Activated CD4-positive, CD25-positive, alpha-beta regulatory T cell (primary cell): ENCODE results near the gene ATP8A2.
"Not testable (repeated sequence)": the region's sequence is repeated elsewhere in the genome, so short reads cannot be mapped to it uniquely, and the experiment has no call there.

Experiments
- DNase-seq, 4 experiments: peaks; one replicate each; lab custom pipeline; 2025; lab: John Stamatoyannopoulos, UW

The ATP8A2 gene

DNA sequence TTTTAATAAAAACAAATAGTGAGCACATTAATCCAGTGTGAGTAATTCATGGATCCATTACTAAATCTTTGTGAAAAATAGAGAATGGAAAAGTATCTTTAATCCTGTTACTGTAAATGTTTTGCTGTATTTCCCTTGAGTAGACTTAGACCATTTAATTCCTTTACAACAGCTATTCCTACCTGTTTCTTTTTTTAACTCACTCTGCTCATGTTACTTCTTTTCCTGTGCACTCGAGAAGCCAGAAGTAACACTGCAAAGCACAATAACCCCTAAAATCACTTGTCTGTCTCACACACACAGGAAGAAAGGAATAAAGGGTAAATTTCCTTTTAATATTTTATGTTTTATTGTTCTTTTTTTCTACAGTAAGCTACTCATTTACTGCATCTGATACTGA, 435.8 kb downstream of the ATP8A2 start:
- DNase-seq = no peak

DNA sequence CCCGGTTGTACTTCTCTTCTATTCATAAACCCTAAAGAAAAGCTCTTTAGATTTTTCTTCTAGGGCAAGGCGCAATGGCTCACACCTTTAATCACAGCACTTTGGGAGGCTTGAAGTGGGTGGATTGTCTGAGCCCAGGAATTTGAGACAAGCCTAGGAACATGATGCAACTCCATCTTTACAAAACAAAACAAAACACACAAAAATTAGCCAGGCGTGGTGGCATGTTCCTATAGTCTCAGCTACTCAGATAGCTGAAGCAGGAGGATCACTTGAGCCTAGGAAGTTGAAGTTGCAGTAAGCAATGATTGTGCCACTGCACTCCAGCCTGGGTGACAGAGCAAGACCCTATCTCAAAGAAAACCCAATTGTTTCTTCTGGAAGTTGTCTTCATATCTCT, 439.7 kb downstream of the ATP8A2 start:
- DNase-seq = no peak

- no peak for DNase-seq
Measured at GRCh38 chr13:25816239-25816638, 444.5 kb downstream of the ATP8A2 start.

- no peak for DNase-seq
Measured at GRCh38 chr13:25819856-25820530, 448.2 kb downstream of the ATP8A2 start.

DNA sequence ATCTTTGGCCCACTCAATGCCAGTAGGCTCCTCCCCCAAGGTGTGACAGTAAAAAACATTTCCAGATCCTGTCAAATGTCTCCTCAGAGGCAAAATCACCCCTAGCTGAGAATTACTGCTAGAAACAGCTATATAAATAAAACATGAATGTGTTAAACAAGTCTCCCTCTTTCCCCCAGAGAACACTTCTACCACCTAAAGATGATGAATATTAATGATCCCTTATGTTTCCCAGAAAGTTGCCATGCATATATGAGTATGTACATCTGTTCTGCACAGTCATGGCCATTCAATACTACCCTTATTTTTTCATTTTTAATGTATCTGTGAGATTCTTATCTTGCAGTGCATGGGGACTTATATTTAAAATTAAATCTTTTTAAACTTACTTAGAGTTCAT, 450.0 kb downstream of the ATP8A2 start:
- no peak for DNase-seq

DNA sequence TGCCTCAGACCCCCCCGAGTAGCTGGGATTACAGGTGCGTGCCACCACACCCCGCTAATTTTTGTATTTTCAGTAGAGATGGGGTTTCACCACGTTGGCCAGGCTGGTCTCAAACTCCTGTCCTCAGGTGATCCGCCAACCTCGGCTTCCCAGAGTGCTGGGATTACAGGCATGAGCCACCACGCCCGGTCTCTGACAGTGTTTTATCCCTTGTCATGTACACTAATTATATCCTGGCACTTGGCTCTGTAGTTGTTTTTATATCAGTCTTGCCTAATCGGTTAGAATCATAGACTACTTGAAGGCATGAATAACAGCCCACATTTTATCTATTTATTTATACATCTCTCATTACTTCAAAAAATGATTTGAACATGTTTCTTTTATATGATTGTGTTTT, 455.4 kb downstream of the ATP8A2 start:
- not testable (repeated sequence) for DNase-seq

DNA sequence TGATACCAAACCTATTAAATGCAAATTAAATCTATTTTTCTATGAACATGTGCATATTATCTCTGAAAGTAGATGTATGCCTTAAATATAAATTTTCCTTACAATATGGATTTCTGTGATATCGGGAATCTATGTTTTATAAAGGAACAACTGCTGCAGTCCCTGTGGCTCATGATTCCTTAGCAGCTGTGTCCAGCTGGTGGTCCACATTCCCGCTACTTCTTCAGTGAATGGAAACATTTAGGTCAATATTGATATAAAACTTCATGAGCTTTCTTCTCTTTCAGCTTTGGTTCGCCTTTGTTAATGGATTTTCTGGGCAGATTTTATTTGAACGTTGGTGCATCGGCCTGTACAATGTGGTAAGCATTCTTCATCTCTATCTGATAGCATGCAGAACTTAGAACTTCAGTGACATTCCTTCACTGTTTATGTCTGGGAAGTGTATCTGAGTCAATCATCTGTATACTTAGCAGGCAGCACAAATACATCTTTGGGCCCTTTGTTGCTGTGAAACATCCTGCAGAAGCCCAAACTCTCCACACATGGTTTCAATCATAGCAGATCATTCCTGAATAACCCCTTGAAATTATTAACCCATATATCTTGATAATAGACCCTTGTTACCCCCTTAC, 456.2 kb downstream of the ATP8A2 start:
- DNase-seq = no peak

- DNase-seq = no peak
Measured at GRCh38 chr13:25833761-25834160, 462.0 kb downstream of the ATP8A2 start.

DNA sequence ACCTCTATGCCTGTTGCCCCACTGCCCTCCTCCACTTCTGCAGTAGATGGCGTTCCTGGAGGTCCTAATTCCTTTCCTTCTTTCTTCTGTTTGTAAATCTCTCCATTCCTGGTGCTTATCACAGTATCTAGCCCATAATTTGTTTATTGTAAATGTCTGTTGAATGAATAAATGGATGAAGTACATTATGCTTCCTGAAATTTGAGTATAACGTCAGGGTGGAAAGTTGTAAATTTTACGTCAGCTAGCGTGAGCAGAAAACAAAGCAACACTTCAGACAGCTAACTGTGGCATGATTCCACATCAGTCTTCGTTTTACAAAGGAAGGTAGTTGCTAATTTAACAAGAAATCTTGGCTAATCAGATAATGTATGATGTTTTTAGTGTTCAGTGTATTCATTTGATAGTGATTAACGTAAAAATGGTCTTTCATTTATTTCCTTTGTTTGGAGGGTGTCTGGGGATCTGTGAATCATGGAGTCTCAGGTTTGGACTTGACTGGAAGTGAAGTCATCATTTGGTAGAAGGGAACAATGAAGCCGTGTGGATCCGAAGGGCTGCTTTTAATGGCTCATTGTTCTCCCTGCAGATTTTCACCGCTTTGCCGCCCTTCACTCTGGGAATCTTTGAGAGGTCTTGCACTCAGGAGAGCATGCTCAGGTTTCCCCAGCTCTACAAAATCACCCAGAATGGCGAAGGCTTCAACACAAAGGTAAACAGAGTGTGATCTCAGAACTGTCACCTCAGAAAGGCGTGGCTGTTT, 465.0 kb downstream of the ATP8A2 start:
- DNase-seq = no peak

DNA sequence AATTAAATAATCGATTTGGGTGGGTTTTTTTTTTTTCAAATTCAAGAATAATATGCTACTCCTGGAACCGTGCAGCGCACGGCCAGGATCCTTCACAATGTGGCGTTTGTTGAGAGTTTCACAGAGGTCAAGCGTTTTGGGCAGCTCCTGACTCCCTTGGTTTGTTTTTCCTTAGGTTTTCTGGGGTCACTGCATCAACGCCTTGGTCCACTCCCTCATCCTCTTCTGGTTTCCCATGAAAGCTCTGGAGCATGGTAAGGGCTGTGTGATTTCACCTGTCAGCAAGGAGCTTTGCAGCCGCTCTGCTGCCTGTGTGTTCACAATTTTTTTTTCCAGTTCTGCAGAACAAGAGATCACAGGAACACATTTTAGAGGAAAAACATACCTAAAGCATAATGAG, 467.6 kb downstream of the ATP8A2 start:
- no peak for DNase-seq

- no peak for DNase-seq
Measured at GRCh38 chr13:25840261-25840660, 468.5 kb downstream of the ATP8A2 start.

- no peak for DNase-seq
Measured at GRCh38 chr13:25840931-25841330, 469.2 kb downstream of the ATP8A2 start.

DNA sequence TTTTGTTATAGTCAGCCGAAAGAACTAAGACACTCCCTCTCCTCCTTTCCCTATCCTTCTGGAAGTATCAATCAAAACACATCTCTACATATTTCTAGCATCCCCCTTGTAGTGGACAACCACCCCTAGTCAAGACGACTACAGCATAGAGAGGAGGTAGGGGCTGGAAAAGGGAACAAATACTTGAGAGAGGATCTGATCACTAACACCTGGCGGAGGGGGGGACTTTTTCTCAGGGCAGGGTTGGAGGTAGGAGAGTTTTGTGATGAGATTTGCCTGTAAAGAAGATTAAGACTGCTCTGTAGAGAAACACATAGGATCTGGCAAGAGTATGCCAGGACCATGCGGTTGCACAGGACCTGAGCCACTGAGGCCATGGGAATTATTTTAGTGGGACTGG, 471.9 kb downstream of the ATP8A2 start:
- DNase-seq = no peak

DNA sequence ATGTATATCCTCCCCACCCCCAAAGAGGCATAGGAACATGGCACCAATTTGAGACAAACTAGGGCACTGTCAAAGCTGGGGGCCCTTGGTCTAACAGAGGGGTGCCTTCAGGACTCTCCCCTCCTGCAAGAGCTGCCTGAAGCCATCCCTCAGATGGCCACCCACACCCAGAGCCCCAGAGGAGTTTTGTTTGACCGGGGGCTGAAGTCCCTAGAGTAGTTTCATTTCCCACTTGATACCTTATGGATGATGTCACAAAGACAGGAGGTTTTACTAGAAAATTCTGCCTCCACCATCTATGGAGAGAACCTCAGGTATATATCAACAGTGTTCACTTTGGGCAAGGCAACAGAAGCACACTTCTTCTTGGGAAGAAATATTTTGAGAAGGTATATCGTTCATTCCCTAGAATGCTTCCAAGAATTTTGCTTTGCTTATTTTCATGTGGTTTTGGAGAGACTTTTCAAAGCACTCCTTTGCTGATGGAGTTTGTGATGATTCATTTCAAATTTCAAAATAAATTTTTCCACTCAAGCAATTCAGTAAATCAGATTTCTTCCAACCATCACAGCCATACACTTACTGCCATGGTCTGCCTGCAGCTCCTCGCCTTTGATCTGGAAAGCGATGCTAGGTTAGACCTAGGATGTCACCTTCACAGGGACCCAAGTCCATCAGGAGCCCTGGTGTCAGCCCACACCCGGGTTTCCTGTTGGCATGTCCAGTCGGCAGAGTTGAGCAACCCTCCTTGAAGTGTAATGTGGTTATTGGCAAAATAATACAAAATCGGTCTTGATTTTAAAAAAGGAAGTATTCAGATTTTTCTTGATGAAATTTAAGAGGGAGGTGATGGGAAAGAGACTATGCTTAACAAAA, 473.0 kb downstream of the ATP8A2 start:
- DNase-seq = no peak

DNA sequence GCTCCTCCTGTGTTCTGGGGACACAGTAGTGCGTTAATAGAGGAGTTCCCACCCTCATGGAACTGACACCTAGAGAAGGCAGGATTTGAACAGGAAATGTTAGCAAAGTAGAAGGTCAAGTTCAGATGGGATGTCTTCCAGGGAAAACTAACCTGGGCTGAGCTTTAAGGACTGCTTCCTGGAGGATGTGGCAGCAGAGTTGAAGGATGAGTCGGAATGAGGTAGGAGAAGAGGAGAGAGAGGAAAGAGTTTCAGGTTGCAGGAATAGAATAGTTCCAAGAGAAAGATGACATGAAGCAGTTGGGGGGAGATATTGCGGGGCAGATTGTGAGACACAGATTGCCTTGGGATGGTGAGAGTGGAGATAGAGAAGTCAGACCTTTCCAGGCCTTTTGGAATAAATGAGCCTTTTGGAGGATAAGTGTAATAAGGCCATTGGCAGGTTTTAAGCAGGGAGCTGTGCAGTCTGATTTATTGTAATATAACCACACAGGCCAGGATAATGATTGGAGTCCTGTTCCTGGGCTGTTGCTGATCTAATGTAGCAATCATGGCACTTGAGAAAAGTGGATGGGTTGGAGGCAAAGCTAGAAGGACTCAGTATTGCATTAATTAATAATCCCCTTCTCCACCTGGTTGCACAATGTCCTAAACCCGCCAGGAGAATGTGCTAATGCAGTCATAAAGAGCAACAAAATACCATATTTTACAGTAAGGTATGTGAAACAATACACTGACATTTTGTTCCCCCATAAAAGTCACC, 474.6 kb downstream of the ATP8A2 start:
- no peak for DNase-seq

GRCh38 chr13:25847145-25847544, 475.4 kb downstream of the ATP8A2 start:
- no peak for DNase-seq

DNA sequence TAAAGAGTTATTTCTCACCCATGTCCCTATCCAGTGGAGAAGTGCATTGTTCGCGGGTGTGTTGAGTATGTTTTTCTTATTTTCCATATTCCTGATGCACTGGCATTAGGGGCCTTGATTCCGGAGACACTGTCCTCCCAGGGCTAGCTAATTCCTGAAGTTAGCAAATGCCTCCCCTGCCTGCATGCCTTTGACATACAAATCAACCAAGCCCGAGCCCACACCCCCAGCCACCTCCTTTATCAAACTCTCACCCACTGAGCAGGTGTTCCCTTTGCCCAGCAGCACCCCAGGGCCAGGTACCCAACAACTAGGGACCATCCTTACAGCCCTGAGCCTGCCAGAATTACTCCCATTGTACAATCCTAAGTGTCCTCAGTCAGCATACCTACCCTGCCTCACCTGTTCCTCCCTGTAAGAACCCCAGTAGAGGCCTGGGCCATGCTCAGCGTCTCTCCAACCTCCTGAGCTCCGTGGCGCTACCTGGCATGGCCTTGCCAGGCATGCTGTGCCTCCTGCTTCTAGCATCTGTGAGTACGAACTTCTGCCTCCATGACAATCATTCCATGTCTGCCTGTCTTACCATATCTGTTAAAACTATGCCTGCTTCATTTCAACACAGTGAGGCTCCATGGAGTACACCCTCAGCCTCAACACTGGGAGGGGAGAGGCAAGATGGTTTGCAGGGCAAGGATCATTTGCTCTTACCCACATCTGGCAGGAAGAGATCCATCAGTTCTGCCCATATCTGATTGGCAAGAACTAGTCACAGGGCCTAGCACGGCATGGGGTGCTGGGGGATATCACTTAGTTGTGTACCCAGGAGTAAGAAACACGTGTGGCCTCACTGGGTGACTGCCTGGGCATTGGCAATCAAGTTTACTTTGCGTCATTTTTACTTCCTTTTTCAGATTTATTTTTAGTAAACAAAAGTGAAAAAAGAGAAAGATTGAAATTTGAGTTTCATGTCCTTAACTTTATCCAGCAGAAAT, 476.2 kb downstream of the ATP8A2 start:
- no peak for DNase-seq

GRCh38 chr13:25848812-25849745, 477.3 kb downstream of the ATP8A2 start:
- no peak for DNase-seq

DNA sequence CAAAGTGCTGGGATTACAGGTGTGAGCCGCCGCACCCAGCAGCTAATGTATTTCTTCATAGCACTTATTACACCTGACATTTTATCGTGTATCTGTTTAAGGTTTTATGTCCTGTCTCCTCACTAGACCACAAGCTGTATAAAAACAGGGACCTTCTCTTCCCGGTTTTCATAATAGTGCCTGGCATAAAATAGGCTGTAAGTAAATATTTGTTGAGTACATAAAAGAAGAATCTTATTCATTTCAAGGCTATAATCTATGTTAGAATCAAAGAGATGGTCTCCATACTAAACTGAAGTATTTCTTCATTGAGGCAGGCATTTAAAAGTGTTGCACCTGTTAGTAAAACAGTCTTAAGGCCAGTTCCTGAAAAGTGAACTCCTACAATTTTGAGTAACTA, 486.1 kb downstream of the ATP8A2 start:
- no peak for DNase-seq
